Esophagus muscularis mucosa (tissue), 4 donors: Measurements from ENCODE around the gene TCF7. TPM values are rescaled to one million over a fixed set of nuclear protein-coding genes. Genes with fewer than 3 reads are reported as not detected.
A peak's percentile ranks its signal among the peaks of the same experiment; 100 is the strongest.

Experiments used
- DNase-seq: peaks from one replicate; pipeline ENCODE4 v3.0.0-alpha.2; 2017; ENCODE audit errors: extremely low spot score
- H3K27ac ChIP-seq, 4 donors: fragments of 200-600 bp; sonication (generic); replicated peaks in 1 of 4; 1 replicate in 3 of 4; 2 replicates in 1 of 4; pipeline ENCODE4 v1.5.1; 2016 to 2019; ENCODE audit warnings: mild to moderate bottlenecking in 1 of 4
- H3K27me3 ChIP-seq, 4 donors: fragments of 200-600 bp; sonication (generic); one replicate each; pipeline versions ENCODE4 v1.5.1 to v1.6.0; 2016 to 2019
- H3K36me3 ChIP-seq, 4 donors: fragments of 200-600 bp; sonication (generic); one replicate each; pipeline ENCODE4 v1.5.1; 2016 to 2019
- H3K4me1 ChIP-seq, 4 donors: fragments of 200-600 bp; sonication (generic); one replicate each; pipeline ENCODE4 v1.5.1; 2016 to 2019
- H3K4me3 ChIP-seq, 4 donors: fragments of 200-600 bp; sonication (generic); 1 replicate in 2 of 4; 2 replicates in 2 of 4; pipeline ENCODE4 v1.5.1; 2016 to 2019; ENCODE audit warnings: mild to moderate bottlenecking in 4 of 4, moderate library complexity in 1 of 4
- H3K9me3 ChIP-seq, 4 donors: fragments of 200-600 bp; sonication (generic); 1 replicate in 3 of 4; 2 replicates in 1 of 4; pipeline ENCODE4 v1.5.1; 2016 to 2019
- EP300 ChIP-seq: sonication (generic); formaldehyde crosslinking; IDR thresholded peaks from one replicate; pipeline ENCODE4 v1.6.1; 2017; ENCODE audit warnings: antibody characterized with exemption
- POLR2A ChIP-seq: fragments of 450-650 bp; IDR thresholded peaks from one replicate; pipeline ENCODE4 v1.6.1; 2017; ENCODE audit warnings: antibody characterized with exemption, moderate library complexity, mild to moderate bottlenecking, low read depth
- POLR2AphosphoS5 ChIP-seq, 2 donors: sonication (generic); formaldehyde crosslinking; IDR thresholded peaks; one replicate each; pipeline ENCODE4 v1.6.1; 2017; ENCODE audit warnings: antibody characterized with exemption in 2 of 2
- WGBS: methylation state at CpG from one replicate; pipeline ENCODE4 v1.1.5; 2018; 5-methylcytosine and 5-hydroxymethylcytosine counted together
- intact Hi-C: fragments of 100-400 bp; cut with DNase I; formaldehyde crosslinking; loops from one replicate; pipeline ENCODE4 v1.15.1; 2023
- total RNA-seq, 4 donors: library from RNA; depleted of rRNA; stranded (reverse); fragments of >200 nt; gene quantifications; one replicate each; pipeline versions ENCODE4 v1.1.0 to v1.2.1, GENCODE V29; 2016
- TF ChIP-seq, protein P1 (sequence below), 3 experiments: fragments of 200-600 bp in 2 of 3; fragments of 450-650 bp in 1 of 3; sonication (generic) in 2 of 3; IDR thresholded peaks; one replicate each; pipeline ENCODE4 v1.5.1; 2017 to 2019; ENCODE audit warnings: antibody characterized with exemption in 3 of 3, mild to moderate bottlenecking in 2 of 3, moderate library complexity in 1 of 3

The TCF7 gene
- total RNA-seq, 4 donors from 2014 or later = 0.99 to 2.1 (median 1.5) TPM

DNA sequence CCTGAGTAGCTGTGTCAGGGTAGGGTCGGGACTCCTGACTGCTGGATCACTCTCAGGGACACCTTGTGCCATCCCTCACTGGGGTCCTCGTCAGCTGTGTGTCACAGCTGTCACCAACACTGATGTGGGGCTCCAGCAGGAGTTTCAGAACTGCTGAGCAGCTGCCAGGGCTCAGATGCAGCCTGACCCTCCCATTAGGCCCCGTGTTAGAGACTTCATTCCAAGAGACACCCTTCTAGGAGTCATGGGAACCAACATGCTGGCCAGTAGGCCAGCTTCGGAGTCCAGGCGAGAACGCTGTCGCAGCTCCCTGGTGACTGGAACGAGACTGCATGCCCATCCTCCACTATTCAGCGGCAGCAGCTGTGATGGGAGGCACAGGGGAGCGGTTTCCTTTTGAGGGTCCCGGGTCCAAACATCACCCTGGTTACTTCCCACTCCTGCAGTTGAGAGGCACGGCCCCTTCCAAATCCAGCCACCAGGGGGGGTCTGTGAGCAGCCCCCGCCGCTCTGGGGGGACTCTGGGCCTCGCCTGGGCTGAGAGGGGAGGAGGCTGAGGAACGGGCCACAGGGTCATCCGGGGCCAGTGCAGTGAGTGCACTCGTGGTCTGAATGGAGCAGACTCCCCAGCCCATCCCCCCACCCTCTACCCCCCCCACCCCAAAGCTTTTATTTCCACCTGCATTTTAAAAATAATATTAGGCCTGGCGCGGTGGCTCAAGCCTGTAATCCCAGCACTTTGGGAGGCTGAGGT lies 12.6 kb upstream of the TCF7 start:
- no peak for DNase-seq

DNA sequence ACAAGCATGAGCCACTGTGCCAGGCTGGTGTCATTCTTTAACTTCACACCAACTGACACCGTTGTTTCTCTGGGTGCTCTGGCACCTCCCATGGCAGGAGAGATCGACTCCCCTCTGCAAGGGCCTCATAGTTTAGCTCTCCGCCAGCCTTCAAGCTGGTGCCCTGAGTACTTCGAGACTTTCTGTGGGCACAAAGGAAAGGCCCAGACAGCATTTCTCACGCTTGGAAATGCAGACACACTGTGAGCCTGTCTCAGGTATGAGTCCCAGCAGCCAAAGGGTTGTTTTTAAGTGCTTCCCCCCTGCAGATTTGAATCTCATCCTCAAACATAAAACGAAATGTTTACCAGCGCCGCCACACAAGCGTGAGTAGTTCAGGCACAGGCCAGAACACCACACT lies 11.1 kb upstream of the TCF7 start:
- H3K9me3 ChIP-seq = no peaks in the 10 kb centered on the region
- no peaks in the 10 kb centered on the region for H3K36me3 ChIP-seq
- no peak for DNase-seq
- H3K4me1 ChIP-seq = peaks cover 0 to 17% (median 13%) of the 10 kb centered on the region in 4 donors
- TF ChIP-seq POLR2A (no peak), EP300 (no peak), POLR2AphosphoS5 (IDR thresholded peaks at IDR 0.05) (no peak)
- TF ChIP-seq, protein P1, sequence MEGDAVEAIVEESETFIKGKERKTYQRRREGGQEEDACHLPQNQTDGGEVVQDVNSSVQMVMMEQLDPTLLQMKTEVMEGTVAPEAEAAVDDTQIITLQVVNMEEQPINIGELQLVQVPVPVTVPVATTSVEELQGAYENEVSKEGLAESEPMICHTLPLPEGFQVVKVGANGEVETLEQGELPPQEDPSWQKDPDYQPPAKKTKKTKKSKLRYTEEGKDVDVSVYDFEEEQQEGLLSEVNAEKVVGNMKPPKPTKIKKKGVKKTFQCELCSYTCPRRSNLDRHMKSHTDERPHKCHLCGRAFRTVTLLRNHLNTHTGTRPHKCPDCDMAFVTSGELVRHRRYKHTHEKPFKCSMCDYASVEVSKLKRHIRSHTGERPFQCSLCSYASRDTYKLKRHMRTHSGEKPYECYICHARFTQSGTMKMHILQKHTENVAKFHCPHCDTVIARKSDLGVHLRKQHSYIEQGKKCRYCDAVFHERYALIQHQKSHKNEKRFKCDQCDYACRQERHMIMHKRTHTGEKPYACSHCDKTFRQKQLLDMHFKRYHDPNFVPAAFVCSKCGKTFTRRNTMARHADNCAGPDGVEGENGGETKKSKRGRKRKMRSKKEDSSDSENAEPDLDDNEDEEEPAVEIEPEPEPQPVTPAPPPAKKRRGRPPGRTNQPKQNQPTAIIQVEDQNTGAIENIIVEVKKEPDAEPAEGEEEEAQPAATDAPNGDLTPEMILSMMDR (IDR thresholded peaks at IDR 0.05) = no peak
- no peak overlapping the region for H3K4me3 ChIP-seq
- WGBS = 84% methylated on average over 7 of the region's 9 CpGs
- no peak overlapping the region for H3K27ac ChIP-seq
- intact Hi-C loops = no loop called here
- no peaks in the 10 kb centered on the region for H3K27me3 ChIP-seq

More for the DNA sequence above, 12.6 kb upstream of the TCF7 start:
- no peaks in the 10 kb centered on the region for H3K9me3 ChIP-seq
- peaks cover 0 to 17% (median 13%) of the 10 kb centered on the region in 4 donors for H3K4me1 ChIP-seq
- no peak for TF ChIP-seq EP300
- TF ChIP-seq, protein P1 (IDR thresholded peaks at IDR 0.05) = peak; percentile 69 to 96 (median 80)
- TF ChIP-seq POLR2AphosphoS5 (IDR thresholded peaks at IDR 0.05) = no peak
- no peak overlapping the region for H3K27ac ChIP-seq
- no peak overlapping the region for H3K4me3 ChIP-seq
- 40% methylated on average over 13 of the region's 20 CpGs for WGBS
- H3K36me3 ChIP-seq = no peaks in the 10 kb centered on the region
- intact Hi-C loops = loop anchor here (2.0 kb wide), 1 partner anchor 187 kb away; no protein-coding TSS in a partner anchor
- H3K27me3 ChIP-seq = no peaks in the 10 kb centered on the region

DNA sequence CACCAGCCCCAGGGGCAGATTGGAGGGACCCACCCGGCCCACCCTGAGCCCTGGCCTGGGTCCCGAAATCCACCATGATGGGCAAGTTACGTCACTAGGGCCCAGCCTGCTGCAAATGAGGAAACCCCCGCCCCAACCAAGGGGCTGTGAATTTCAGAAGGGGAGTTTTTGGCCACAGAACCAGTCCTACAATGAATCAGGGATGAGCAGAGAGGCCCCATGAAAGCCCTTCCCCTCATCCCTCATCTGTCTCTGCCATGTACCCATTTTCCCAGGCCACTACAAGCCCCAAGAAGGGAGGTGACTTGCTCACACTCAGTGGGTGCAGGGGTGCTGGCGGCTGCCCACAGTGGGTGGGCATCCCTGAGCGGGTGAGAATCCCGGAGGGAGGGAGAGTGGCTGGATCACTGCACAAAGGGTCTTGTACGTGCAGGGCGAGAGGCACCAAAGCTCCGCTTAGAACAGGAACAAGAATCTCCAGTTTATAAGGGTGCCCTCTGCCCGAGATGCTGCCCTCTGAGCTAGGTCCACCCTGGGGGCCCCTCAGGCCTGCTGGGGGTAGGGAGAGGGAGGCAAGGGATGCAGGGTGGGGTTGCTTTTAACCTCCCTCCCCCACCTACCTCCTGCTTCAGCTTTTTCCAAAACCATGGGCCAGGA lies 10.4 kb upstream of the TCF7 start:
- Histone ChIP-seq H3K9me3 (no peaks in the 10 kb centered on the region), H3K4me1 (peaks cover 0 to 17% (median 13%) of the 10 kb centered on the region in 4 donors), H3K27ac (no peak overlapping the region), H3K36me3 (no peaks in the 10 kb centered on the region), H3K27me3 (no peaks in the 10 kb centered on the region), H3K4me3 (no peak overlapping the region)
- TF ChIP-seq POLR2A = no peak
- TF ChIP-seq, protein P1 (IDR thresholded peaks at IDR 0.05) = no peak
- TF ChIP-seq EP300 = no peak
- TF ChIP-seq POLR2AphosphoS5 (IDR thresholded peaks at IDR 0.05) = no peak
- intact Hi-C loops = no loop called here
- DNase-seq = no peak
- WGBS = 87% methylated on average over 7 of the region's 11 CpGs

DNA sequence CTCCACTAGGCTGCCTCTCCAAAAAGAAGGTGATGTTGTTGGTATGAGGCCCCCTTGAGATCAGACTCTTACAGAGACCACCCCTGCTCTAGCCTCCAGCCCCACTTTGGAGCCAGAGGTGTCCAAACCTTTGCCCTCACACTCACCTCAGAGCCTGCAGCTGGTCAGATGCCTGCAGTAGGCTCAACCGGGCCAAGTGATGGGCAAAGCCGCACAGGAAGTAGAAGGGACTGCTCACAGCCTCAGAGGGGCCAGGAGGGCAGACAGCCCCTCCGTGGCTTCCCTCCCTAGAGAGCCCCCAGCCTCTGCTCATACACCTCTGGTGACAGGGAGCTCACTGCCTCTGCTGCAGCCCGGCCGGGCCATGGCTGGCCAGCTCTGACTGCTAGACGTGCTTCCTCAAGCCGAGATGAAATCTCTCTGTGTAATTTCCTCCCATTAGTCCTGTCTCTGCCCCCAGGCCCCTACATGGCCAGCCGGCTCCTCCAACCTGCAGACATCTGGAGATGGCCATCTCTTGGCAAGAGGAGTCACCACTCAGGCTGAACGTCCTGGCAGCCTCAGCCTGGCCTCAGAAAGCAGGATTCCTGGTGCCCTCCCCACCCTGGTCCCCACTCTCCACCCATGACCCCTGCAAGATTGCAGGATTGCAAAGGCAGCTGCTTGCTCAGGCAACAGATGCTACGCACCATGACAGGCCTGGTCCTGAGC lies 7.3 kb upstream of the TCF7 start:
- TF ChIP-seq EP300 = no peak
- TF ChIP-seq POLR2A = no peak
- no peak for TF ChIP-seq POLR2AphosphoS5 (IDR thresholded peaks at IDR 0.05)
- TF ChIP-seq, protein P1 (IDR thresholded peaks at IDR 0.05) = no peak
- intact Hi-C loops = no loop called here
- peaks cover 0 to 17% (median under 1%) of the 10 kb centered on the region in 4 donors for H3K27me3 ChIP-seq
- no peak overlapping the region for H3K27ac ChIP-seq
- H3K4me1 ChIP-seq = peaks cover 0 to 3% (median 1%) of the 10 kb centered on the region in 4 donors
- DNase-seq = no peak
- 88% methylated on average over 10 of the region's 10 CpGs for WGBS
- no peaks in the 10 kb centered on the region for H3K36me3 ChIP-seq
- no peak overlapping the region for H3K4me3 ChIP-seq
- H3K9me3 ChIP-seq = no peaks in the 10 kb centered on the region
